ENCODE measurements around the gene MEGF11.
A peak's percentile ranks its signal among the peaks of the same experiment; 100 is the strongest.
"Not testable (repeated sequence)": the region's sequence is repeated elsewhere in the genome, so short reads cannot be mapped to it uniquely, and the experiment has no call there.

MEGF11 gene

GRCh38 chr15:66023311-66023972 lies 230.1 kb downstream of the MEGF11 start:
- DNase-seq, result no peak

DNA sequence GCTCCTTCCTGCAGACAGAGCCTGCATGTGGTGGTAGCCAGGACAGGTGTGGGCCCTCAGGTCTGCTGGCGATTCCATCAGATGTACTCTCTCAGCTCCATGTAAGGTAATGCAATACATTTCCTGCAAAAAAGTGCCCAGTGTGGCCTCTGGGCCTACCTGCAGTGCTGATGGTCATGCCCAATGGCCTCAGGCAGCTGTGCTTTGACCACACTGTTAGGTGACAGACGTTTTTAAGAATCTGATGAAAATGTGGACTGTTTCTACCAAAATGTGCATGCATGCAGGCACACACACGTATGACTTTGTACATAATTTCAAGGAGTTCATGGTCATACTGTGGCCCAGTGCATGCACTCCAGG lies 231.4 kb downstream of the MEGF11 start:
- DNase-seq, result no peak

DNA sequence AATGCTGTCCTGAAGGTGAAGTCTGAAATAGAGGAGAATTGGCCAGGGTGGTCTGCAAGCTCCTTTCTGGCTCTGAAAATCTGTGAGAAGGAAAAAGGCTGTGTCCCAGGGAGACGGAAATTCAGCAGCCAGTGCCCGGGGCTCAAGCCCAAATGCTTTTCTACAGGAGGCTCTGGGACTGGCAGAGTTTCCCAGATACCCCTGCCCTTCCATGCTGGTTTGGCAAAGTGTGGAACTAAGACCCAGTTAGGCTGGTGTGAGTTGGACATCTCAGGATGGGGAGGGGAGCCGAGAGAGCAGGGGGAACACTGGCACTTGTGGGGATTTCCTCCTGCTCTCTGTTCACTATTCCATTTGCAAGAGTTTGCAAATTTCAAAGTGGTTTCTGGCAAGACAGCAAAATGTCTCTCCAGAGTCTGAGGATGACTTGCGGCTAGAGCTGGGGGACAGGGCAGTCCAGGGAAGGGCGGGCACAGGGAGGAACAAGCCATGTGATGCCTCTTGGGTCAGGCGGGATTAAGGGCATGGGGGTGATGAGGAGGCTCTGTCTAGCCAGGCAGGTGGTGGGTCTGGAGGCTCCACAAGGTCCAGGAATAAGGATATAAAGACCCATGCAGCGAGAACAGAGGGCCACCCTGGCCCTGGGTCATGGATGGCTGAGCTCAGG lies 231.9 kb downstream of the MEGF11 start:
- no peak for DNase-seq

- no peak for DNase-seq
Observed at GRCh38 chr15:66019826-66020398, 233.6 kb downstream of the MEGF11 start.

- no peak for DNase-seq
Observed at GRCh38 chr15:66019368-66019767, 234.2 kb downstream of the MEGF11 start.

- DNase-seq, result no peak
Observed at GRCh38 chr15:66018488-66018797, 235.1 kb downstream of the MEGF11 start.

DNA sequence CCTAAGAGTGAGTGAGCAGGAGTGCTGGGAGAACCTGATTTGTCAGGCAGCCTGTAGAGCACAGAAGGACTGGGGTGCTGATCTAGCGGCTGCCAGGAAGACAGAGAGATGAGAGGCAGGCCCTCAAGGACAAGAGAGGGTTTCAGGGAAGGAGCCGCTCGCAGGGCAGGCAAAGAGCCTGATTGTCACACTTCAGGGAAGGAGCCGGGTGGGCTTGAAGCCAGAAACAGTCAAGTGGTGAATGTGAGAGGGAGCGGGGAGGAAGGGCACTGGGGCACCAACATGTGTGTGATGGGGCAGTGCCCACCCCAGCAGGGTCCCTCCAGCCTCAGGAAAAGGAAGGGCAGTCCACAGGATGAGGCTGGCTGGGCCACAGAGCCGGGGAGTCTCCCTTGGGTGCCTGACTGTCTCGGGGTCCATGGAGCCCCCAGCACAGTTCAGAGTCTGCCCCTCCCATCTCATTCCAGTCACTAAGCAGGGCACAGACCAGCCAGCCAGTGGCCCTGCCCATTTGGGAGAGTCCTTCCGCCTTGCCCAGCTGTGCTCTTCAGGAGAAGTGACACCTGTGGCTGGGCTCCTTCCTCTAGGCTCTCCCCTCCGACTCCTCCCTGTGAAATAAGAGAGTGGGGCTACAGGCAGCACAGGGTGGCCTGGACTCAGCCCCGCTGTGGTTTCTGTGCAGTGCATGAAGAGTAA lies 235.6 kb downstream of the MEGF11 start:
- no peak for DNase-seq

DNA sequence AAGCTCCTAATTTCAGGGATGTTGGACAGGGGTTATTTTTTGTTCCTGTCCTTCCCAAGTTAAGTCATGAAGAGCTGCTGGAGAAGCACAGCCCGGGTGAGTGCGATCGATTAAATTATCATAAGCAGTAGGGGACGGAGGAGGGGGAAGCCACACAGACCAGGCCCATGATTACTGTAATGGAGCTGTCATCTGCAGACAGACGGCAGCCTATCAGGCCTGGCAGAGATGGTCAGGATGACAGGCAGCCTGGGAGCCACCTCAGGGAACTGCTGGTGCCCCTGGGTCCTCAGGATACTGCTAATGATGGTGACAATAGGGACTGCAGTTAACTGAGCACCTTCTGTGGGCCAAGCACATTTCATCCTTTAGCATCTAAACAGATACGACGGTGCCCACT lies 236.6 kb downstream of the MEGF11 start:
- DNase-seq, result no peak

DNA sequence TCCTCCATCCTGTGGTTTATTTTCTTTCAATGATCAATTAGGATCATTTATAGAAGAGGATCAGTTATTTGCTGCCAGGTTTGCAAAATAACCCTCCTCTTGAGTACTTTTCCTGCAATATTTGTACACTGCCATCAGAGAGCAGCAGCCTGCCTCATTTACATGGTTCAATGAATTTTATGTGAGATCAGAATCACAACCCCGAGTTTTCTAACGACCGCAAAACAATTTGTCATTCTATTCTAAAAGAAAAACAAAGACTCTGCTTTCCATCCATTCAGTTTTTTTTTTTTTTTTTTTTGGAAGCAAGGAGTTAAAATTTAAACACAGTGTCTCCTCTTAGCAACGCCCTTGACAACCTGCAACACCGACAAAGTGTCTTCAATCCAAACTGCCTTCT lies 237.4 kb downstream of the MEGF11 start:
- DNase-seq, result no peak

- no peak for DNase-seq
Observed at GRCh38 chr15:66014635-66015182, 238.8 kb downstream of the MEGF11 start.

- DNase-seq, result no peak
Observed at GRCh38 chr15:66014022-66014421, 239.5 kb downstream of the MEGF11 start.

DNA sequence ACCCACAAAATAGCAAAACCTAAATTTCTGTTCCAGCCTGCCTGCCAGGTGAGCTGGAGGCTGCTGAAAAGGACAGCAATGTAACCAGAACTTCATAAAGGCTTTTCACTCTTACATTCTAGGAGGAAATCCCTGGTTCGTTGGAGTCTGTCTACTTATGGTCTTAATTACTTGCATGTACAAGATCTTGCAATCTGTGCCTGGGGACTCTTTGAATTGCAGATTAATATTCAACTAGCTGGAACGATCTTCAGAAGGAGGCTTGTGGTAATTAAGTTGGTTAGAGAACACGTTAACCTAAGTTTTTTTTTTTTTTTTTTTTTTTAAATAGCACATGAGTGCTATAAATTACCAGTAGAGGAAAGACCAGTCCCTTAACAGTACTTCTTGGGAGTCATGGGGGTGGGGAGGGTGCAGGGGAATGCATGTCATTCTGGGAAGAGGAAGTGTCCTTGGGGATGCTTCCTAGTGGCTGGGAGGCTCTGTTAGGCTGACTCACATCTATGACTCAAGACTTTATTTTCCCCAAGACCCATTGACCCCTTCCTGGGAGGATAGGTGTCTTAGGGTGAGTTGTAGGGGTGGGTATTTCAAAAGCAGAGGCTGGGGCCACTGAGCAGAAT lies 244.5 kb downstream of the MEGF11 start:
- peak; percentile 29 for DNase-seq

DNA sequence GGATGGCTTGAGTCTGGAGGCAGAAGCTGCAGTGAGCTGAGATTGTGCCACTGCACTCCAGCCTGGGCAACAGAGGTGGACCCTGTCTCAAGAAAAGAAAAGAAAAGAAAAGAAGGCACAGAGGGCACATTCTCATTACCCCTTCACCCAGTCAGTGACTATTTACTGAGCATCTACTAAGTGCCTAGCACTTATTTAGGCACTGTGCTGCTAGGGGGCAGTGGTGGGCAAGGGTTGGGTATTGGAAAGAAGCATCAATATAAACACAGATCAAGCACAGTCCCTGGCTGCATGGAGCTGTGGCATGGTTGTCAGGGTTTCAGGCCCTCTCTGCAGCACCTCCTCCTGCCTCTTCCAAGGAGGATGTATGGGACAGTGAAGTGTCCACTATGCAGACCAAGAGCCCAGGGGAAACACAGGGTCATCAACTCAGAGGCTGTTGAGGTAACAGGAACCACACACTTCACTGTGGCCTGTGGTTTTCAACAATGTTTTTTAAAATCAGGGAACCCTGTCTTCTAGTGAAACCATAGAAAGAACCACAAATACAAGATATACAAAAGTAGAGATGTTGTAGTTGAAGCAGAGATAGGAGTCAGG lies 245.8 kb downstream of the MEGF11 start:
- DNase-seq, result no peak

- DNase-seq, result no peak
Observed at GRCh38 chr15:66006986-66007385, 246.6 kb downstream of the MEGF11 start.

DNA sequence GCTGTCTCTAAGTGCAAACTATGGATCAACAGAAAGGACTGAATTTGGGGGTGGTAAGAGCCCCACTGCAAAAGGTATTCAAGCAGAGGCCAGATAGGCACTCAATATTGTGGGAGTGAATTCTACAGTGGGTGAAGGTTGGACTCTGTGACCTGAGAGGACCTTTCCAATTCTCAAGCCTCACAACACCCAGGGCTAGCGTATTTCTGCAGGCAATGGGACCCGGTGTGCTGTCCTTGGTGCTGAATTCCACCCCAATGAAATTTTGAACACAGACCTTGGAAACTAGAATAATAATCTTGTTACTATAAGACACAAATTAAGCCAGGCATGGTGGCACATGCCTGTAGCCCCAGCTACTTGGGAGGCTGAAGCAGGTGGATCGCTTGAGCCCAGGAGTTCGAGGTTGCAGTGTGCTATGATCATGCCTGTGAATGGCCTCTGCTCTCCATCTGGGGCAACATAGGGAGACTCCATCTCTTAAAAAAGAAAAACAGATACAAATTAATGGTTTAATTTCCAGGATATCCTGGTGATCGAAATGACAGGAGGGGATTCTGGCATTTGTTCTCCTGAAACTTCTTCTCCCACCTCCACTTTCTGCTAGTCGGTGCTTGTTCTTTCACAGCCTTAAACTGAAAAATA lies 248.8 kb downstream of the MEGF11 start:
- DNase-seq, result peak; percentile 27

DNA sequence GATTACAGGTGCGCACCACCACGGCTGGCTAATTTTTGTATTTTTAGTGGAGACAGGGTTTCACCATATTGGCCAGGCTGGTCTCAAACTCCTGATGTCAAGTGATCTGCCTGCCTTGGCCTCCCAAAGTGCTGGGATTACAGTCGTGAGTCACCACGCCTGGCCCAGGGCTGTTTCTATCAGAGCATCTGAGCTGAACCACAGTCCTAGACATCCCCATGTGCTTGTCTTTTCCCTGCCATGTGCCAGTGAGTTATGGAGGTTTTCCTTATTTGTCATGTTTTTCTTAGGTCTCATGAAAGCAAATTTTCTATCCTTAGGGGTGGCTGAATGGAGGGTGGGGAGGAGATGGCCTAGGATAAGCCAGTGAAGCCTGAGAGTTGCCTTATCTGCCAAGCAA lies 250.4 kb downstream of the MEGF11 start:
- DNase-seq, result not testable (repeated sequence)

DNA sequence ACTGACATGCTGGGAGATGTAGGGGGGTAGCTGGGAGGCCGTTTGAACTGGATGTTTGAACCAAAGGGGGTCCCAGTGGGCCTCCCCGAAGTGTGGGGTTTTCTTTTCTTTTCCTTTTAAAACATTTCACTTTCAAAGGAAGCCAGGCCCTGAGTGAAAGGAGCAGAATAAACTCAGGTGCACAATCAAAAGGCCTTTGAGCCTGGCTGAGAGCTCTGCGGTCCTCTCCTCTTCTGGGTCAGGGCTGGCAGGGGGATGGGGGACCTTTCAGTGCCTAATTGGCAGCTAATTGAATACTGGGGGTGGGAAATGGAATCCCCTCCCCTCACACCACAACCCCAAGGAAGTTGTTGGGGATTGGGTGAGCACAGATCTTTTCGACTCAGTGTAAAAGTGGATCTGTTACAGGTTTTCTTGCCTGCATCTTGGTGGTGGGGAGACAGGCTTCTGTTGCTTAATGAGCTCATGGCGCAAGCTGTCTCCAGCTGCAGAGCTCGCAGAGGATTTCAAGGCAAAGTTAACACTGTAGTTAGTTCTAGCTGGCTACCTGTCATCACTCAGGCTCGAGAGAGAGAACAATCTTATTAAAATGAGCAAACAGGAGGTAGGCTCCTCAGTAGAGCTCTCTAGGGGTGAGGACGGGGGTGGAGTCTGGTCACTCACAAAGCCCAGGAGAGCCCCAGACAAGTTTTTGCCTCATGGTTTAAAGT lies 251.7 kb downstream of the MEGF11 start:
- no peak for DNase-seq

- DNase-seq, result no peak
Observed at GRCh38 chr15:66001042-66001441, 252.5 kb downstream of the MEGF11 start.

DNA sequence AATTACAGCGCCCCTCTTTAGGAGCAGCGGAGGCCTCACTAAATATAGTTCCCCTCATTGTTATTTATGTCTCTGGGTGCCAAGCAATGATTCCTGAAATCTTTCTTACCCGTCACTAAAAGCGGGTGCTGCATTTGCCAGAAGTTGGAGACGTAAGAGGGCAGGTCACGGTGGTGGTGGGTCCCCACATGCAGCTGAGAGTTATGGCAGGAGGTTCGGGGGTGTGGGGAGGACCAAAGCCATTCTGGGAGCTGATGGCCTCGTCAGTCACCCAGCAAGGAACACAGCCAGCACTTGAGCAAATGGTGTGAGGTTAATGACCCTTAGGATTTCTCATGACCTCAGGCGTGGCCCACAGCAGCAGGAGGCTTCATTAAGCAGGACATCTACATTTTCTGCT lies 255.1 kb downstream of the MEGF11 start:
- DNase-seq, result no peak

- no peak for DNase-seq
Observed at GRCh38 chr15:65996901-65997300, 256.6 kb downstream of the MEGF11 start.

DNA sequence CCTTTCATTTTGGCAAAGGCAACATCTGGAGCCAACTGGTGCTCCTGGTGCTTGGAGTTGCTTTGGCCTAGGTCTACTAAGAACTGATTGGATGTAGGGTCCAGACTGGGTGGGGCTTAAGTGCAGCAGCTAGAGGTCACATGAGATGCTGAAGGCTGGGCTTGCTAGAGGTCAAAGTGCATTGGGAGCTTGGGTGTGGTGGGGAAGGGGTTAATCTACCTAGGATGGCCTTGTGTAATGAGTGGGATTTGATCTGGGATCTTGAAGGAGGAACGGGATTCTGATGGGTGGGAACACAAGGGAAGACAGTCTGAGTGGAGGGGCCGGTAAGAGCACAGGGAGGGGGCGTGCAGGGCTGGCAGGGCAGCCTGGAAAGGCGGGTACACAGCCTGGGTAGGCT lies 258.7 kb downstream of the MEGF11 start:
- no peak for DNase-seq
